BLaER1 treated with 17β-estradiol and CSF1 and Interleukin-3, amounts not matched to agents 10 nM and 100 nM (cell line): Measurements from ENCODE around the gene LAMTOR2.
"Not testable (repeated sequence)": the region's sequence is repeated elsewhere in the genome, so short reads cannot be mapped to it uniquely, and the experiment has no call there.

Experiments
- H3K27ac ChIP-seq, 11 experiments: shearing (Covaris generic); formaldehyde crosslinking; 2 replicates each; pipeline ENCODE4 v1.8.1; 2022
- H3K27me3 ChIP-seq, 11 experiments: shearing (Covaris generic); formaldehyde crosslinking; 2 replicates each; pipeline ENCODE4 v1.8.1; 2022
- H3K36me3 ChIP-seq, 11 experiments: shearing (Covaris generic); formaldehyde crosslinking; 2 replicates each; pipeline ENCODE4 v1.8.1; 2022
- H3K4me1 ChIP-seq, 10 experiments: shearing (Covaris generic); formaldehyde crosslinking; 2 replicates each; pipeline ENCODE4 v1.8.1; 2022
- H3K4me2 ChIP-seq, 11 experiments: shearing (Covaris generic); formaldehyde crosslinking; 2 replicates each; pipeline ENCODE4 v1.8.1; 2022
- H3K4me3 ChIP-seq, 10 experiments: shearing (Covaris generic); formaldehyde crosslinking; 2 replicates each; pipeline ENCODE4 v1.8.1; 2022
- H3K9ac ChIP-seq, 11 experiments: shearing (Covaris generic); formaldehyde crosslinking; 2 replicates each; pipeline ENCODE4 v1.8.1; 2022
- H3K9me3 ChIP-seq, 11 experiments: shearing (Covaris generic); formaldehyde crosslinking; replicated peaks in 1 of 11; 2 replicates each; pipeline ENCODE4 v1.8.1; 2022
- H4K20me1 ChIP-seq, 11 experiments: shearing (Covaris generic); formaldehyde crosslinking; 2 replicates each; pipeline ENCODE4 v1.8.1; 2022
- Cebpa-rat ChIP-seq, 11 experiments: shearing (Covaris generic); IDR thresholded peaks; 2 replicates each; pipeline ENCODE4 v1.8.1; 2022

The LAMTOR2 gene

DNA sequence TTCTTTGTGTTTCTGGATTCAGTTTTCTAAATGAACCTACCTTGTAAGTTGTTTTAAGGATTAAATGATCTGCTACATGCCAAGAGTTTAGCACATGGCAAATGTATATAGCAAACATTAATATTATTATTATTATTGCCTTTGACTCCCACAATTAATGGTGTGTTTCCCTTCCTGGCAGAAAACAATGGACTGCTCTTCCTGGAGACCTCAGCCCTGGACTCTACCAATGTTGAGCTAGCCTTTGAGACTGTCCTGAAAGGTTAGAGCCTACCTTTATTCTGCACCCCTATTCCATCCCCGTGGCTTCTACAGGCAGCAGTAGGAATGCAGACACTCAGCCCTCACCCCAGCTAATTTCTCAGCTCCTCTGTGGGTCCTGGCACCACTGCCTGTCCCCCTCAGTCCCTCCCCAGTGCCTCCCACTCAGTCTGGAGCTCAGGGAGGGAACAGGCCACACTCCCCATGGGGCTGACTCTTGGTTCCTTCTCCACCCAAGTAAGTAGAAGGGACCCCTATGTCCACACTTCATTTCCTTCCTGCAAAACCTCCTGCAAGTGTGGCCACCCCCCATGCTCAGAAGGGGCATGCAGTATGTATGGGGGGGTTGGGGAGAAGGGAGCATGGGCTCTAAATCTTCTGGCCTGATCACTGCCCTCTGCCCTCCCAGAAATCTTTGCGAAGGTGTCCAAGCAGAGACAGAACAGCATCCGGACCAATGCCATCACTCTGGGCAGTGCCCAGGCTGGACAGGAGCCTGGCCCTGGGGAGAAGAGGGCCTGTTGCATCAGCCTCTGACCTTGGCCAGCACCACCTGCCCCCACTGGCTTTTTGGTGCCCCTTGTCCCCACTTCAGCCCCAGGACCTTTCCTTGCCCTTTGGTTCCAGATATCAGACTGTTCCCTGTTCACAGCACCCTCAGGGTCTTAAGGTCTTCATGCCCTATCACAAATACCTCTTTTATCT lies 15.2 kb downstream of the LAMTOR2 start:
- no peaks in the 10 kb centered on the region for H3K27me3 ChIP-seq
- peaks cover 0 to 27% (median 9%) of the 10 kb centered on the region in 11 experiments; a peak in 13 of 22 replicates for H4K20me1 ChIP-seq
- no peaks in the 10 kb centered on the region for H3K9me3 ChIP-seq
- H3K4me2 ChIP-seq = peak overlapping the region; percentile 2 to 58 (median 55); a peak in 20 of 22 replicates
- H3K4me1 ChIP-seq = peaks cover 15 to 66% (median 50%) of the 10 kb centered on the region in 10 experiments
- H3K4me3 ChIP-seq = no peak overlapping the region
- H3K9ac ChIP-seq = peak overlapping the region in 3 of 11 experiments; percentile 4 to 37 (median 33); a peak in 2 of 22 replicates
- no peak for TF ChIP-seq Cebpa-rat (IDR thresholded peaks at IDR 0.05)
- peak overlapping the region in 3 of 11 experiments; percentile 15 to 28 (median 19); a peak in 3 of 22 replicates for H3K27ac ChIP-seq
- H3K36me3 ChIP-seq = peaks cover 0 to 22% (median 18%) of the 10 kb centered on the region in 11 experiments; a peak in 14 of 22 replicates

DNA sequence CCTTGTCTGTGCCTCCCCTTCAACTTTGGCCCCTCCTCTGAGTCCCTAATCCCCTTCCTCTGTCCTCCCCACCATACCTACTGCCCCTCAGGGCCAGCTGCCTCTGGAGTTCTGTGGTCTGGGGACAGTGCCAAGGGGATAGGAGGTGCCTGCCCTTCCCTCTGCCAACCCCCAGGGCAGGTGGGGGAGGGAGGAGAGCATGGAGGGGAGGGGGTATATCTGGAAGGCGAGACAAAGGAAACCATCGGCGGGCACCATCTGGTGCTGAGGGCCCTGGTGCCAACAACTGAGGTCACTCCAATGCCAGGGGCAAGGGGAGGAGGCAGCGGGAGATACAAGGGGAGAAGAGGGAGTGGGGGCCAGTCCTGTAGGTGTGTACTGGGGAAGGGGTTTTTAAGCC lies 16.0 kb downstream of the LAMTOR2 start:
- H3K4me3 ChIP-seq = no peak overlapping the region
- H4K20me1 ChIP-seq = peaks cover 0 to 35% (median 17%) of the 10 kb centered on the region in 11 experiments; a peak in 13 of 22 replicates
- peak overlapping the region in 4 of 11 experiments; percentile 14 to 28 (median 17); a peak in 4 of 22 replicates for H3K27ac ChIP-seq
- peaks cover 0 to 30% (median 23%) of the 10 kb centered on the region in 11 experiments; a peak in 14 of 22 replicates for H3K36me3 ChIP-seq
- peak overlapping the region; percentile 2 to 58 (median 55); a peak in 16 of 22 replicates for H3K4me2 ChIP-seq
- no peaks in the 10 kb centered on the region for H3K9me3 ChIP-seq
- H3K9ac ChIP-seq = no peak overlapping the region
- H3K4me1 ChIP-seq = peaks cover 22 to 66% (median 50%) of the 10 kb centered on the region in 10 experiments
- TF ChIP-seq Cebpa-rat (IDR thresholded peaks at IDR 0.05) = no peak
- no peaks in the 10 kb centered on the region for H3K27me3 ChIP-seq

DNA sequence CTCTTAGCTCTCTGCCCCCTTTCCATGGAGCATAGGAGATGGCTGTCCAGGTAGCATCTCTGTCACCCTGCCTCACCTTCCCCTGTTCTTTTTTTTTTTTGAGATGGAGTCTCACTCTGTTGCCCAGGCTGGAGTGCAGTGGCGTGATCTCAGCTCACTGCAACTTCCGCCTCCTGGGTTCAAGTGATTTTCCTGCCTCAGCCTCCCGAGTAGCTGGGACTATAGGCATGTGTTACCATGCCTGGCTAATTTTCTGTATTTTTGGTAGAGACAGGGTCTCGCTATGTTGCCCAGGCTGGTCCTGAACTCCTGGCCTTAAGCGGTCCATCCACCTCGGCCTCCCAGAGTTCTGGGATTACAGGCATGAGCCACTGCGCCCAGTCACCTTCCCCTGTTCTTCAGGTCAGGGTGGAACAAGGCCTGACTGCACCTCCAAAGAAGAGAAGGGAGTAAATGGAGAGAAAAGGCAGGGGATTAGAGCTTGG lies 16.8 kb downstream of the LAMTOR2 start:
- H3K9ac ChIP-seq, H3K27ac ChIP-seq, H3K4me3 ChIP-seq, H3K9me3 ChIP-seq, H3K27me3 ChIP-seq: not testable (repeated sequence)
- Histone ChIP-seq H4K20me1 (peaks cover 0 to 43% (median 25%) of the 10 kb centered on the region in 11 experiments; a peak in 13 of 22 replicates), H3K4me1 (peaks cover 23 to 66% (median 51%) of the 10 kb centered on the region in 10 experiments), H3K36me3 (peaks cover 0 to 38% (median 31%) of the 10 kb centered on the region in 11 experiments; a peak in 16 of 22 replicates), H3K4me2 (peak overlapping the region in 5 of 11 experiments; percentile 10 to 56 (median 55); a peak in 7 of 22 replicates)

DNA sequence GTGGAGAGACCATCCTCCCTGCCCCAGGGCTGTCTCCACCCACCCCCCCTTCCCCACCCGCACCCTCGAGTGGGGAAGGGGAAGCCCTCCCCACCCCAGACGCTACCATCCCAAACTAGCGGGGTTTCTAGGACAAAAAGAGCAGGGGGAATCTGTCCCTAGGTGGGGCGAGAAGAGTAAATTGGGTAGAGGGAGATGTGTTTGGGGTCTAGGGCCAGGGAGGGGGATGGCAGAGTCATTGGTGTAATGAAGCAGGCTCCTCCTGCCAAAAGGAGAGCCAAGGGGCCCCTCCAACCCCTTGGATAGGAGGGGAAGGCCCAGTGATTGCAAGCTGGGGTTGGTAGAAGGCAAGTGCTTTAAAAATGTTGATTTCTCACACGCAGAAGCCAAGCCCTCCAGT lies 17.7 kb downstream of the LAMTOR2 start:
- peaks cover 0 to 47% (median 40%) of the 10 kb centered on the region in 11 experiments; a peak in 19 of 22 replicates for H3K36me3 ChIP-seq
- TF ChIP-seq Cebpa-rat (IDR thresholded peaks at IDR 0.05) = no peak
- H3K27me3 ChIP-seq = no peaks in the 10 kb centered on the region
- no peak overlapping the region for H3K9ac ChIP-seq
- H3K4me2 ChIP-seq = 0 out of 22 replicates have a peak overlapping the region, but pooled peaks of 1 of the 11 experiments have one; percentile 24
- H3K4me1 ChIP-seq = peaks cover 31 to 70% (median 59%) of the 10 kb centered on the region in 10 experiments
- no peaks in the 10 kb centered on the region for H3K9me3 ChIP-seq
- H3K4me3 ChIP-seq = no peak overlapping the region
- peaks cover 0 to 52% (median 34%) of the 10 kb centered on the region in 11 experiments; a peak in 14 of 22 replicates for H4K20me1 ChIP-seq
- no peak overlapping the region for H3K27ac ChIP-seq

DNA sequence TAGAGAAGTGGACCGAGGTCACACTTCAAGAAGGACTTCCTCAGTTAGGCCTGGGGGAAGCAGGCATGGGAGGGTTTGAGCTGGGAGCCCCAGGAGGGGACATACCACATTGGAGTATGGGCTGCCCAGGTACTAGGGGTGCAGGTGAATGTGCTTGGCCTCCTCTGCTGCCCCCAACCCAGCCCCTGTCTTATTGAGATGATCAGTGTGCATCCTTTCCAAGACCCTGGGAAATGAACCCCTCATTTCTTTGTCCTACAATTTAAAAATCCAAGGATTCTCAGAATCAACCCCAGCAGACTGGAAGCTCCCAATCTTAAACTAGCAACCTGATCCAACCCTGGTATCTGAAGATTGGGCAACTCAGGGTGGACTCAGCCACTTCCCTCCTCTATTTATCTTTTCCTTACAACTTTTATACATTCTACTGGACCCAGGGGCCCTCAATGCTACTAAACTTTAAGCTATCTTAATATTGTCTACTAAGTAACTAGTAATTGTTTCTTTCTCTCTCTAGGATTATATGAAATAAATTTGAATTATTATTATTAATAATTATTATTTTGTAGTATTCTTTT lies 18.6 kb downstream of the LAMTOR2 start:
- H3K4me1 ChIP-seq = peaks cover 31 to 78% (median 68%) of the 10 kb centered on the region in 10 experiments
- H3K9me3 ChIP-seq = no peaks in the 10 kb centered on the region
- H4K20me1 ChIP-seq = peaks cover 0 to 62% (median 43%) of the 10 kb centered on the region in 11 experiments; a peak in 15 of 22 replicates
- no peak overlapping the region for H3K4me3 ChIP-seq
- TF ChIP-seq Cebpa-rat (IDR thresholded peaks at IDR 0.05) = no peak
- no peak overlapping the region for H3K27ac ChIP-seq
- peaks cover 0 to 53% (median 45%) of the 10 kb centered on the region in 11 experiments; a peak in 19 of 22 replicates for H3K36me3 ChIP-seq
- H3K9ac ChIP-seq = no peak overlapping the region
- H3K27me3 ChIP-seq = no peaks in the 10 kb centered on the region
- peak overlapping the region in 1 of 11 experiments; percentile 1; a peak in 2 of 22 replicates for H3K4me2 ChIP-seq

DNA sequence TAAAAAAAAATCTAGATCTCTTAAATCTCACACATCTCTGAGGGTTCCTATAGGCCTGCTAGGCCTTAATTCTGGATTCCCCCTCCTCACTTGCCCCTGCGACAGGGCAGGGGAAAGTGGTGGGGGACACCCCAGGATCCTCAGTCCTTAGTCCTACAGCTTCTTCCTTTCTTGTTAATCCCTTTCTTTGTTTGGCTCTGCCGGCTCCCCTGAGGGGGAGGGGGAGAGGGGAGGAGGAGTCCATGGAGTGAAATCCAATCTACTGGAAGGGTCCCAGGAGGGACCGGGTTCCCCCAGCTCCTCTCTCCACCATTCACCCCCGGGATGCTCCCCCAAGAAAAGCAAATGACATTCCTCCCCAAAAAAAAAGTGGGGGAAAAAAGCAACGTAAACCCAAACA lies 19.2 kb downstream of the LAMTOR2 start:
- peaks cover 31 to 84% (median 73%) of the 10 kb centered on the region in 10 experiments for H3K4me1 ChIP-seq
- H3K4me3 ChIP-seq = no peak overlapping the region
- H3K27me3 ChIP-seq = no peaks in the 10 kb centered on the region
- peaks cover 0 to 54% (median 45%) of the 10 kb centered on the region in 11 experiments; a peak in 19 of 22 replicates for H3K36me3 ChIP-seq
- H3K27ac ChIP-seq = no peak overlapping the region
- H3K9ac ChIP-seq = no peak overlapping the region
- TF ChIP-seq Cebpa-rat (IDR thresholded peaks at IDR 0.05) = no peak
- H3K9me3 ChIP-seq = no peaks in the 10 kb centered on the region
- H3K4me2 ChIP-seq = no peak overlapping the region
- peaks cover 0 to 67% (median 49%) of the 10 kb centered on the region in 11 experiments; a peak in 16 of 22 replicates for H4K20me1 ChIP-seq

DNA sequence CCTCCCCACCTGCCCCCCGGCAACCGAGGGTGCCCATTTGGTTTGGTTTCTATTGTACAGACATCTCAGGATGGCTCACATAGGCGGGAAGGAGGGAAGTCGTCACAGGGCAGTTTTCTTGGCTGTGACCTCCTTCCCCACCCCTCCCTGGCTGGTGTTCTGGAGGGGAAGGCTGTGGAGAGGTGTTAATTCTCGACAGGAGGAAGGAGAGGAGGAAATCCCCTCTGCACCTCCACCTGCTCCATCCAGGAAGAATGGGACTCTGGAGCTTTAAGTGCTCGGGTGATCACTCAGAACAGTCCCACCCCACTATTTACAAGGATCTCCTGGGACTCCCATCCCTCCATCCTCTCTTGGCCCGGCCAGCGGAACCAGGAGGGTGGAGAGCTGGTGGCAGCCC lies 20.1 kb downstream of the LAMTOR2 start:
- Histone ChIP-seq H3K27me3 (no peaks in the 10 kb centered on the region), H3K4me3 (no peak overlapping the region), H3K9ac (peak overlapping the region in 3 of 11 experiments; percentile 15 to 67 (median 57); a peak in 3 of 22 replicates), H3K36me3 (peaks cover 0 to 54% (median 45%) of the 10 kb centered on the region in 11 experiments; a peak in 19 of 22 replicates), H3K9me3 (no peaks in the 10 kb centered on the region), H4K20me1 (peaks cover 0 to 76% (median 57%) of the 10 kb centered on the region in 11 experiments; a peak in 16 of 22 replicates), H3K27ac (no peak overlapping the region), H3K4me1 (peaks cover 31 to 89% (median 80%) of the 10 kb centered on the region in 10 experiments), H3K4me2 (peak overlapping the region; percentile 60 to 99 (median 82))
- TF ChIP-seq Cebpa-rat (IDR thresholded peaks at IDR 0.05) = no peak

DNA sequence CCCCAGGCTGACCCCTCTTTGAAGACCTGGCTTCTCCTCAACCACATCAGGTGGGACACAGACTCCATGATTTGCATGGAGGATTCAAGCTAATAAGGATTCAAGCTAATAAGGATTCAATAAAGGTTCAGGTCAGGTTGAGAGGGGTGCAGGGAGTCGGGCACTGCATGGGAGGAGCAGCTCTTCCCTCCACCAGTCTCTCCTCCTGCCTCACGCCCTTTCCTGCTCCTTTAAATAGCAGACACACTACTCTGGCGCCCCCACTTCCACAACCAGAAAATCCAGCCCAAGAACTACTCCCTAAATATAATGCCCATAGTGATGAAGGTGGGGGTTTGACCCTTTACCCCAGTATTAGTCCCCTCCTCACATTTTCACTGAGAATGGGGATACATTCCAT lies 20.6 kb downstream of the LAMTOR2 start:
- Histone ChIP-seq H3K4me2 (peak overlapping the region; percentile 60 to 99 (median 82)), H3K4me1 (peaks cover 27 to 89% (median 80%) of the 10 kb centered on the region in 10 experiments), H4K20me1 (peaks cover 0 to 81% (median 62%) of the 10 kb centered on the region in 11 experiments; a peak in 16 of 22 replicates), H3K27me3 (no peaks in the 10 kb centered on the region), H3K9me3 (no peaks in the 10 kb centered on the region), H3K9ac (peak overlapping the region in 7 of 11 experiments; percentile 25 to 72 (median 57); a peak in 8 of 22 replicates), H3K27ac (peak overlapping the region in 2 of 11 experiments; percentile 42 to 64; a peak in 2 of 22 replicates), H3K4me3 (no peak overlapping the region), H3K36me3 (peaks cover 0 to 54% (median 45%) of the 10 kb centered on the region in 11 experiments; a peak in 19 of 22 replicates)
- TF ChIP-seq Cebpa-rat (IDR thresholded peaks at IDR 0.05) = no peak
